ENCODE data around the gene CHIC2.

The CHIC2 gene

DNA sequence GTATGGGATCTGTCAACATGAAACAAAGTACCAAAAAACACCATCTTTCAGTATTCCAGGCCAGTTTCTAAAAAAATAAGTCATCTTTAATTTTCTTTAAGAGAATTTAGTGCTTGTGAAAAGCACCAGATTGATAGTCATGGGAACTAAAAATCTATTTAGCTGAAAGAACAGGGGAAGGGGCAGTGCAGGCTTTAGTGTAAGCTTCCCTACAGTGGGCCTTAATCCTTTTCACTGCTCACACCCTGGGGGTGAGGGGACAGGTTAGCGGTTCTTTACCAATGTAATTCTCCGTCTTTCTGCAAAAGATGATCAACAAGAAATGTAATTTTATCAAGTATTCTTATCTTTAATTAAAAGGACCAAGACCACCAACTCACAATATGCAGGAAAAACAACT is 47.1 kb downstream of the CHIC2 start:
- H3K27ac ChIP-seq = no peak overlapping the region
- no peak overlapping the region for H3K4me2 ChIP-seq
- H3K9ac ChIP-seq = no peak overlapping the region
- no peaks in the 10 kb centered on the region for H3K79me2 ChIP-seq (ENCODE audit: insufficient read depth, low read depth)
- H2AFZ ChIP-seq (ENCODE audit: low read depth) = no peak overlapping the region
- H4K20me1 ChIP-seq (ENCODE audit: insufficient read depth) = no peaks in the 10 kb centered on the region
- no peaks in the 10 kb centered on the region for H3K27me3 ChIP-seq (ENCODE audit: insufficient read depth, low read depth)
- H3K4me1 ChIP-seq (ENCODE audit: low read depth, poor library complexity, severe bottlenecking) = peaks cover 19% of the 10 kb centered on the region
- no peaks in the 10 kb centered on the region for H3K36me3 ChIP-seq (ENCODE audit: insufficient read depth)
- no peak overlapping the region for H3K4me3 ChIP-seq (IDR thresholded peaks at IDR 0.05; ENCODE audit: insufficient read depth, low read depth, low read length)
- TF ChIP-seq, protein P1, sequence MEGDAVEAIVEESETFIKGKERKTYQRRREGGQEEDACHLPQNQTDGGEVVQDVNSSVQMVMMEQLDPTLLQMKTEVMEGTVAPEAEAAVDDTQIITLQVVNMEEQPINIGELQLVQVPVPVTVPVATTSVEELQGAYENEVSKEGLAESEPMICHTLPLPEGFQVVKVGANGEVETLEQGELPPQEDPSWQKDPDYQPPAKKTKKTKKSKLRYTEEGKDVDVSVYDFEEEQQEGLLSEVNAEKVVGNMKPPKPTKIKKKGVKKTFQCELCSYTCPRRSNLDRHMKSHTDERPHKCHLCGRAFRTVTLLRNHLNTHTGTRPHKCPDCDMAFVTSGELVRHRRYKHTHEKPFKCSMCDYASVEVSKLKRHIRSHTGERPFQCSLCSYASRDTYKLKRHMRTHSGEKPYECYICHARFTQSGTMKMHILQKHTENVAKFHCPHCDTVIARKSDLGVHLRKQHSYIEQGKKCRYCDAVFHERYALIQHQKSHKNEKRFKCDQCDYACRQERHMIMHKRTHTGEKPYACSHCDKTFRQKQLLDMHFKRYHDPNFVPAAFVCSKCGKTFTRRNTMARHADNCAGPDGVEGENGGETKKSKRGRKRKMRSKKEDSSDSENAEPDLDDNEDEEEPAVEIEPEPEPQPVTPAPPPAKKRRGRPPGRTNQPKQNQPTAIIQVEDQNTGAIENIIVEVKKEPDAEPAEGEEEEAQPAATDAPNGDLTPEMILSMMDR (conservative IDR thresholded peaks at IDR 0.05; ENCODE audit: low read depth, low read length) = no peak

DNA sequence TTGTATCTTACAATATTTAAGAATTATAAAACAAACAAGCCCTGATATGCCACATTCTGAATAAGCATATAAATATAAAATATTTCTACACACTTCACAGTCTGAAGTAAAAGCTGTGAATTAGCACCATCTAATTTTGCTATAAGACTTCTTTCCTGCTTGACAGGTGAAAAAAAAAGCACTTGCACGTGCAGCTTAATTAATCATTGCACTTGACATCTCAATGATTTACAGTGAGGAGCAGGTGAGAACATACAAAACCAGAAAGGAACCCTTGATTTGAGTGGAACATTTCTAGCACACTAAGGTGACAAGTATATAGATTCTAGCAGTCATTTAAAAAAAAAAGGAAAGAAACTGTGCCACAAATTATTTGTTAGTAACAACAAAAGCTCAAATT is 47.9 kb downstream of the CHIC2 start:
- peaks cover 19% of the 10 kb centered on the region for H3K4me1 ChIP-seq (ENCODE audit: low read depth, poor library complexity, severe bottlenecking)
- TF ChIP-seq, protein P1 (conservative IDR thresholded peaks at IDR 0.05; ENCODE audit: low read depth, low read length) = no peak
- H3K79me2 ChIP-seq (ENCODE audit: insufficient read depth, low read depth) = no peaks in the 10 kb centered on the region
- H3K27me3 ChIP-seq (ENCODE audit: insufficient read depth, low read depth) = no peaks in the 10 kb centered on the region
- H3K4me2 ChIP-seq = no peak overlapping the region
- H3K27ac ChIP-seq = no peak overlapping the region
- no peak overlapping the region for H2AFZ ChIP-seq (ENCODE audit: low read depth)
- no peaks in the 10 kb centered on the region for H4K20me1 ChIP-seq (ENCODE audit: insufficient read depth)
- H3K36me3 ChIP-seq (ENCODE audit: insufficient read depth) = no peaks in the 10 kb centered on the region
- no peak overlapping the region for H3K4me3 ChIP-seq (IDR thresholded peaks at IDR 0.05; ENCODE audit: insufficient read depth, low read depth, low read length)
- no peak overlapping the region for H3K9ac ChIP-seq

DNA sequence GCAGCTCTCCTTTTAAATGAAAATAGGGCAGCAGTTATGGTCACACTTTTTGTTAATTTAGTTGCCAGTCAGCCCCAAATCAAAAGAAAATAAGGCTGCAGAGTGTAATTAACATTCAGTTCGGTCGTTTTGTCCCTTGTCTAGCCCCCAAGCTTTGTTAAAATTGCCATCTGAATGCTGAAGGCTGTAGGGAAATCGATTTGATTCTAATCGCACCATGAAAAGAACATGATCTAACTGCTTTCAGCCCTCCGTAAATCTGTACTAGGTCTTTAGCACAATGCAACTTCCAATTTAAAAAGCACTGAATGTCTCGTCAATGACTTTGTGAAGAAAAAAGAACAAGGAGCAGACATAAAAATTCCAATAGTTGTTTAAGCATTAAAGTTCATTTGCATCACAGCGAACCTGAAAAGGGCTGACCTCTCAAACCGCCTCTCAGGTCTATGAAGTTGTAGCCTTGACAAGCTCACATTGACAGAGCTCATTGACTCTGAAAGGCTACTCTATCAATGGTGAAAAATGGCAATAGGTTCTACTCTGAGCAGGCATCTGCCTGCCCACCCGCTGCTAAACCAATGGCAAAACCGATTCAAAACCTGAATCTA is 48.9 kb downstream of the CHIC2 start:
- Histone ChIP-seq H2AFZ (ENCODE audit: low read depth) (no peak overlapping the region), H3K9ac (no peak overlapping the region), H3K79me2 (ENCODE audit: insufficient read depth, low read depth) (no peaks in the 10 kb centered on the region), H3K4me2 (no peak overlapping the region), H3K27me3 (ENCODE audit: insufficient read depth, low read depth) (no peaks in the 10 kb centered on the region), H4K20me1 (ENCODE audit: insufficient read depth) (no peaks in the 10 kb centered on the region), H3K4me3 (IDR thresholded peaks at IDR 0.05; ENCODE audit: insufficient read depth, low read depth, low read length) (no peak overlapping the region), H3K4me1 (ENCODE audit: low read depth, poor library complexity, severe bottlenecking) (peaks cover 19% of the 10 kb centered on the region), H3K36me3 (ENCODE audit: insufficient read depth) (no peaks in the 10 kb centered on the region), H3K27ac (no peak overlapping the region)
- TF ChIP-seq, protein P1 (conservative IDR thresholded peaks at IDR 0.05; ENCODE audit: low read depth, low read length) = no peak

DNA sequence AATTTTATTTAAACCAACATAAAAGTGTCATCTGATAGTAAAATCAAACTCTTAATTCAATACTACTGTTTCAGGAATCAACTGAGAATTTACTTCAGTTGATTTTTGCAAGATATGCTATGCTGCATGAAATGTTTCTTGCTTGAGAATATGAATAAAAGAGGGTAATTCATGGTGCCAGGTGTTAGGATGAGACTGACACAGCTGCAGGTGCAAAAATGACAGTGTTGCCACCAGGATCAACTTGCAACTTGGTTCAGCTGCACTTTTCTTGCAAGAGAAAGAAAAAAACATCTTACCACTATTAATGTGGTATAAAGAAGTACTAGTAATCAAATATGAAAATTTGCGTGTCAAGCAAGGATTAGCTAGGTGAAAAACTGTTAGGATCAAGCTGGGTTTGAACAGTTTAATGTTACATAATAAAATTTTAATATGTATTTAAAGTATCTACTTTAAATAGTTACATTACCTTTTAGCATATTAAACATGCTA is 49.7 kb downstream of the CHIC2 start:
- Histone ChIP-seq H3K79me2 (ENCODE audit: insufficient read depth, low read depth) (no peaks in the 10 kb centered on the region), H3K27ac (no peak overlapping the region), H2AFZ (ENCODE audit: low read depth) (no peak overlapping the region), H4K20me1 (ENCODE audit: insufficient read depth) (no peaks in the 10 kb centered on the region), H3K4me3 (IDR thresholded peaks at IDR 0.05; ENCODE audit: insufficient read depth, low read depth, low read length) (no peak overlapping the region), H3K9ac (no peak overlapping the region), H3K4me2 (peak overlapping the region; percentile 14), H3K4me1 (ENCODE audit: low read depth, poor library complexity, severe bottlenecking) (peaks cover 19% of the 10 kb centered on the region), H3K36me3 (ENCODE audit: insufficient read depth) (no peaks in the 10 kb centered on the region), H3K27me3 (ENCODE audit: insufficient read depth, low read depth) (no peaks in the 10 kb centered on the region)
- TF ChIP-seq, protein P1 (conservative IDR thresholded peaks at IDR 0.05; ENCODE audit: low read depth, low read length) = no peak
